H1 (cell line): ENCODE measurements around the gene MBD3L2B. TPM values are rescaled to one million over a fixed set of nuclear protein-coding genes. Genes with fewer than 3 reads are reported as not detected.

Source experiments
- CTCF ChIA-PET: fragments of 300-600 bp; sonication (Branson Sonifier 250); formaldehyde crosslinking; loops from one replicate; lab custom pipeline; 2021; ENCODE audit not compliant: partially characterized antibody; lab: Charles Lee
- POLR2A ChIA-PET: fragments of 300-600 bp; sonication (Branson Sonifier 250); formaldehyde crosslinking; loops from one replicate; lab custom pipeline; 2021; ENCODE audit warnings: inconsistent platforms; ENCODE audit not compliant: partially characterized antibody; lab: Charles Lee
- DNase-seq, 2 experiments: peaks; one replicate each; pipeline versions ENCODE4 v3.0.0 to v3.0.0-alpha.2; 2010 to 2022; ENCODE audit warnings: low spot score in 2 of 2, low read depth in 1 of 2, mixed read lengths in 1 of 2
- FAIRE-seq: peaks from 2 replicates; lab custom pipeline; 2011; peaks lifted over from hg19 to GRCh38; lab: Jason Lieb, UNC
- H2AFZ ChIP-seq: 2 replicates; pipeline ENCODE4 v1.8.1; 2012; ENCODE audit warnings: low read length, inconsistent platforms
- H2AK5ac ChIP-seq: 2 replicates; pipeline ENCODE4 v1.6.1; 2013; ENCODE audit warnings: low read depth, low read length
- H2BK120ac ChIP-seq: replicated peaks from 2 replicates; pipeline ENCODE3; 2013; ENCODE audit warnings: low read depth, low read length, inconsistent platforms
- H2BK12ac ChIP-seq: 2 replicates; pipeline ENCODE4 v1.6.1; 2013; ENCODE audit warnings: low read depth, low read length
- H2BK15ac ChIP-seq: 2 replicates; pipeline ENCODE4 v1.6.1; 2013; ENCODE audit warnings: low read length
- H2BK20ac ChIP-seq: 2 replicates; pipeline ENCODE4 v1.6.1; 2013; ENCODE audit warnings: low read length
- H2BK5ac ChIP-seq: 2 replicates; pipeline ENCODE4 v1.6.1; 2013; ENCODE audit warnings: low read depth, low read length
- H3K14ac ChIP-seq: 2 replicates; pipeline ENCODE4 v1.6.1; 2013; ENCODE audit warnings: inconsistent platforms; ENCODE audit not compliant: insufficient read length
- H3K18ac ChIP-seq: 2 replicates; pipeline ENCODE4 v1.6.1; 2013; ENCODE audit warnings: low read length; ENCODE audit errors: extremely low read depth
- H3K23ac ChIP-seq: 2 replicates; pipeline ENCODE4 v1.6.1; 2013; ENCODE audit warnings: inconsistent platforms; ENCODE audit not compliant: insufficient read length
- H3K23me2 ChIP-seq: 2 replicates; pipeline ENCODE4 v1.6.1; 2013; ENCODE audit warnings: low read depth, low read length
- H3K27ac ChIP-seq: 2 replicates; pipeline ENCODE4 v1.6.1; 2011; ENCODE audit warnings: low read depth, low read length, inconsistent platforms
- H3K27me3 ChIP-seq, 4 experiments: replicated peaks in 1 of 4; 1 replicate in 1 of 4; 2 replicates in 3 of 4; pipeline versions ENCODE4 v1.6.1 to v1.8.1; 2011 to 2013; ENCODE audit warnings: low read length in 3 of 4, mild to moderate bottlenecking in 3 of 4, inconsistent platforms in 2 of 4, mixed read lengths in 2 of 4, moderate library complexity in 1 of 4; ENCODE audit not compliant: control insufficient read depth in 3 of 4, insufficient read depth in 3 of 4; ENCODE audit errors: extremely low read depth in 1 of 4
- H3K36me3 ChIP-seq, 4 experiments: 2 replicates each; pipeline versions ENCODE4 v1.6.1 to v1.8.1; 2011 to 2013; ENCODE audit warnings: mild to moderate bottlenecking in 4 of 4, low read length in 3 of 4, moderate library complexity in 2 of 4, control low read depth in 1 of 4, inconsistent platforms in 1 of 4; ENCODE audit not compliant: insufficient read depth in 4 of 4, control insufficient read depth in 2 of 4
- H3K4ac ChIP-seq: replicated peaks from 2 replicates; pipeline ENCODE3; 2013; ENCODE audit warnings: low read length, low read depth, mixed read lengths, inconsistent platforms; ENCODE audit not compliant: insufficient read length
- H3K4me1 ChIP-seq, 4 experiments: replicated peaks in 1 of 4; 1 replicate in 1 of 4; 2 replicates in 3 of 4; pipeline versions ENCODE4 v1.6.1 to v1.8.1; 2011 to 2013; ENCODE audit warnings: low read length in 3 of 4, inconsistent platforms in 2 of 4, mixed read lengths in 1 of 4; ENCODE audit not compliant: insufficient read depth in 4 of 4, control insufficient read depth in 3 of 4
- H3K4me2 ChIP-seq, 2 experiments: 2 replicates each; pipeline versions ENCODE4 v1.6.1 to v1.8.1; 2011 to 2013; ENCODE audit warnings: low read depth in 2 of 2, low read length in 2 of 2, control low read depth in 1 of 2, inconsistent platforms in 1 of 2, mild to moderate bottlenecking in 1 of 2; ENCODE audit not compliant: insufficient read depth in 1 of 2
- H3K4me3 ChIP-seq, 4 experiments: fragments of 200-600, 300-600 bp in 1 of 4; sonication (generic), shearing (Covaris generic), sonication (Bioruptor Twin) in 1 of 4; 2 replicates each; pipeline versions ENCODE4 v1.5.1 to v1.8.1; 2011 to 2016; ENCODE audit warnings: low read length in 4 of 4, low read depth in 3 of 4, control low read depth in 2 of 4, inconsistent platforms in 2 of 4, mild to moderate bottlenecking in 2 of 4, mixed read lengths in 1 of 4, moderate library complexity in 1 of 4; ENCODE audit not compliant: insufficient read depth in 2 of 4; ENCODE audit errors: extremely low read depth in 1 of 4
- H3K56ac ChIP-seq: replicated peaks from 2 replicates; pipeline ENCODE3; 2013; ENCODE audit warnings: low read depth, mild to moderate bottlenecking, mixed read lengths, low read length, inconsistent platforms; ENCODE audit not compliant: insufficient read length
- H3K79me1 ChIP-seq: 2 replicates; pipeline ENCODE4 v1.6.1; 2013; ENCODE audit warnings: low read depth, low read length, control low read depth
- H3K79me2 ChIP-seq, 2 experiments: 2 replicates each; pipeline versions ENCODE4 v1.6.1 to v1.8.1; 2012 to 2013; ENCODE audit warnings: low read length in 2 of 2, mild to moderate bottlenecking in 2 of 2, inconsistent platforms in 1 of 2; ENCODE audit not compliant: insufficient read depth in 2 of 2, control insufficient read depth in 1 of 2
- H3K9ac ChIP-seq, 4 experiments: replicated peaks in 1 of 4; 1 replicate in 1 of 4; 2 replicates in 3 of 4; pipeline versions ENCODE4 v1.6.1 to v1.8.1; 2011 to 2013; ENCODE audit warnings: low read depth in 3 of 4, low read length in 3 of 4, control low read depth in 2 of 4, mild to moderate bottlenecking in 2 of 4, moderate library complexity in 2 of 4, inconsistent platforms in 1 of 4; ENCODE audit errors: extremely low read depth in 1 of 4
- H3K9me3 ChIP-seq, 2 experiments: 2 replicates each; pipeline versions ENCODE4 v1.6.1 to v1.8.1; 2012 to 2013; ENCODE audit warnings: mild to moderate bottlenecking in 2 of 2, moderate library complexity in 2 of 2, control low read depth in 1 of 2, inconsistent platforms in 1 of 2, low read depth in 1 of 2, low read length in 1 of 2, mixed read lengths in 1 of 2; ENCODE audit not compliant: insufficient read depth in 2 of 2
- H4K20me1 ChIP-seq, 2 experiments: replicated peaks in 1 of 2; 2 replicates each; pipeline versions ENCODE3 to v1.8.1; 2011 to 2013; ENCODE audit warnings: inconsistent platforms in 2 of 2, low read length in 2 of 2, mild to moderate bottlenecking in 1 of 2; ENCODE audit not compliant: insufficient read depth in 2 of 2, control insufficient read depth in 1 of 2
- H4K5ac ChIP-seq: 2 replicates; pipeline ENCODE4 v1.6.1; 2013; ENCODE audit warnings: low read length, low read depth, mixed read lengths, inconsistent platforms; ENCODE audit not compliant: insufficient read length
- H4K8ac ChIP-seq: 2 replicates; pipeline ENCODE4 v1.8.0; 2013; ENCODE audit warnings: mild to moderate bottlenecking, moderate library complexity, low read length, inconsistent platforms; ENCODE audit not compliant: insufficient read depth; ENCODE audit errors: extremely low read depth
- H4K91ac ChIP-seq: replicated peaks from 2 replicates; pipeline ENCODE3; 2013; ENCODE audit warnings: low read length, mixed read lengths, inconsistent platforms; ENCODE audit not compliant: insufficient read length
- ASH2L ChIP-seq: fragments of 200-600, 300-600 bp; sonication (generic); IDR thresholded peaks from one replicate; pipeline ENCODE4 v1.7.1; 2017; ENCODE audit warnings: low read length
- WGBS, 2 experiments: shearing (Covaris generic) in 1 of 2; methylation state at CpG; one replicate each; pipeline versions ENCODE4 v1.1.6 to v1.1.7; 2013 to 2015; ENCODE audit warnings: low lambda C conversion rate in 2 of 2, mixed read lengths in 2 of 2, inconsistent platforms in 1 of 2, low coverage in 1 of 2, missing lambda C conversion rate in 1 of 2; ENCODE audit not compliant: insufficient replicate concordance in 2 of 2, insufficient coverage in 1 of 2, insufficient read length in 1 of 2; ENCODE audit errors: extremely low coverage in 1 of 2, missing lambda C conversion rate in 1 of 2; 5-methylcytosine and 5-hydroxymethylcytosine counted together
- polyA plus RNA-seq, 7 experiments: library from polyadenylated mRNA; depleted of rRNA in 3 of 7; stranded (reverse) in 5 of 7; unstranded in 2 of 7; fragments of >200 nt in 5 of 7; fragments of 200-250 nt in 2 of 7; gene quantifications; 1 replicate in 5 of 7; 2 replicates in 1 of 7; 4 replicates in 1 of 7; pipeline versions ENCODE4 v1.2.1 to v1.2.3, GENCODE V29; 2011 to 2013; ENCODE audit warnings: missing spikeins in 2 of 7, mixed read lengths in 2 of 7
- total RNA-seq: library from RNA; stranded (reverse); fragmentation: NEBNext Ultra II Directional; extraction: Animal tissue kit (Norgen Biotek cat#: 25700); gene quantifications from 2 replicates; pipeline ENCODE4 v1.2.1, GENCODE V29; 2021

MBD3L2B gene
- total and polyA plus RNA-seq, 2 of the 8 experiments (the other 6 are each of a cell fraction or from before 2014, with no cell fraction given), result not detected

GRCh38 chr19:6971366-6971765, 49.9 kb downstream of the MBD3L2B start:
- Histone ChIP-seq H4K5ac (no peak overlapping the region), H3K4me2 (no peak overlapping the region), H3K36me3 (no peaks in the 10 kb centered on the region), H3K27ac (no peak overlapping the region), H3K14ac (no peak overlapping the region), H2BK20ac (no peak overlapping the region), H2BK5ac (no peak overlapping the region), H3K4me1 (no peaks in the 10 kb centered on the region), H3K9me3 (peaks cover 68 to 83% of the 10 kb centered on the region in 2 experiments), H2AK5ac (no peak overlapping the region), H4K20me1 (no peaks in the 10 kb centered on the region), H3K79me2 (no peaks in the 10 kb centered on the region), H3K23me2 (no peaks in the 10 kb centered on the region), H2BK12ac (no peak overlapping the region), H3K27me3 (no peaks in the 10 kb centered on the region), H3K9ac (no peak overlapping the region), H4K91ac (no peak overlapping the region), H3K79me1 (no peaks in the 10 kb centered on the region), H3K23ac (no peak overlapping the region), H3K4me3 (no peak overlapping the region), H3K18ac (no peak overlapping the region), H3K4ac (no peak overlapping the region), H2BK120ac (no peak overlapping the region), H2AFZ (no peak overlapping the region), H2BK15ac (no peak overlapping the region), H3K56ac (no peak overlapping the region), H4K8ac (no peak overlapping the region)
- POLR2A ChIA-PET, result no interaction called here
- FAIRE-seq, result no peak
- 73% methylated on average over 1 of the region's 1 CpG; no CpG with 5 or more reads in 1 of the 2 experiments for WGBS, 2 experiments
- no peak for DNase-seq
- CTCF ChIA-PET, result no interaction called here
- TF ChIP-seq ASH2L, result no peak
